ENCODE results near the gene CDC73. TPM values are rescaled to one million over a fixed set of nuclear protein-coding genes. Genes with fewer than 3 reads are reported as not detected.

CDC73 gene
- total RNA-seq, 1 experiment from 2014 or later, result 63.2 TPM

DNA sequence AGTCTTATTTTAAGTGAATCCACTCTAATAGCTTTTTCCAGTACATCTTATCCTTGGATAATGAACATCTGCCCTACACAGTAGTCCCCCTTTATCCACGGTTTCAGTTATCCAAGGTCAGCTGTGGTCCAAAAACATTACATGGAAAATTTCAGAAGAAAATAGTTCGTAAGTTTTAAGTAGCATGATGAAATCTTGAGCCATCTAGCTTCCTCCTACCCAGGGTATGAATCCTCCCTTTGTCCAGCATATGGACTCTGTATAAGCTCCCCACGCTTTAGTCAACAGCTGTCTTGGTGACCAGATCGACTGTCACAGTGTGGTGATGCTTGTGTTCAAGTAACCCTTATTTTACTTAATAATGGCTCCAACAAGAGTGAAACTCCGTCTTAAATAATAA is 19.2 kb upstream of the CDC73 start (continued):
- TF ChIP-seq, protein P1, sequence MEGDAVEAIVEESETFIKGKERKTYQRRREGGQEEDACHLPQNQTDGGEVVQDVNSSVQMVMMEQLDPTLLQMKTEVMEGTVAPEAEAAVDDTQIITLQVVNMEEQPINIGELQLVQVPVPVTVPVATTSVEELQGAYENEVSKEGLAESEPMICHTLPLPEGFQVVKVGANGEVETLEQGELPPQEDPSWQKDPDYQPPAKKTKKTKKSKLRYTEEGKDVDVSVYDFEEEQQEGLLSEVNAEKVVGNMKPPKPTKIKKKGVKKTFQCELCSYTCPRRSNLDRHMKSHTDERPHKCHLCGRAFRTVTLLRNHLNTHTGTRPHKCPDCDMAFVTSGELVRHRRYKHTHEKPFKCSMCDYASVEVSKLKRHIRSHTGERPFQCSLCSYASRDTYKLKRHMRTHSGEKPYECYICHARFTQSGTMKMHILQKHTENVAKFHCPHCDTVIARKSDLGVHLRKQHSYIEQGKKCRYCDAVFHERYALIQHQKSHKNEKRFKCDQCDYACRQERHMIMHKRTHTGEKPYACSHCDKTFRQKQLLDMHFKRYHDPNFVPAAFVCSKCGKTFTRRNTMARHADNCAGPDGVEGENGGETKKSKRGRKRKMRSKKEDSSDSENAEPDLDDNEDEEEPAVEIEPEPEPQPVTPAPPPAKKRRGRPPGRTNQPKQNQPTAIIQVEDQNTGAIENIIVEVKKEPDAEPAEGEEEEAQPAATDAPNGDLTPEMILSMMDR (IDR thresholded peaks at IDR 0.05 in 2 of 3, conservative IDR thresholded peaks at IDR 0.05 in 1 of 3; ENCODE audit: borderline replicate concordance in 1 of 3, insufficient read depth in 1 of 3, low read depth in 2 of 3, low read length in 2 of 3), result no peak
- no peak for TF ChIP-seq RAD21 (IDR thresholded peaks at IDR 0.05; ENCODE audit: low read depth)
- TF ChIP-seq FOSL1 (IDR thresholded peaks at IDR 0.05; ENCODE audit: low read depth), result no peak
- no peak for TF ChIP-seq YY1 (IDR thresholded peaks at IDR 0.05; ENCODE audit: extremely low read depth, insufficient replicate concordance, low read depth, low read length)
- TF ChIP-seq EGR1 (IDR thresholded peaks at IDR 0.05; ENCODE audit: low read depth), result no peak
- TF ChIP-seq EZH2phosphoT487 (IDR thresholded peaks at IDR 0.05; ENCODE audit: borderline replicate concordance), result no peak
- TF ChIP-seq JUND (IDR thresholded peaks at IDR 0.05), result no peak

DNA sequence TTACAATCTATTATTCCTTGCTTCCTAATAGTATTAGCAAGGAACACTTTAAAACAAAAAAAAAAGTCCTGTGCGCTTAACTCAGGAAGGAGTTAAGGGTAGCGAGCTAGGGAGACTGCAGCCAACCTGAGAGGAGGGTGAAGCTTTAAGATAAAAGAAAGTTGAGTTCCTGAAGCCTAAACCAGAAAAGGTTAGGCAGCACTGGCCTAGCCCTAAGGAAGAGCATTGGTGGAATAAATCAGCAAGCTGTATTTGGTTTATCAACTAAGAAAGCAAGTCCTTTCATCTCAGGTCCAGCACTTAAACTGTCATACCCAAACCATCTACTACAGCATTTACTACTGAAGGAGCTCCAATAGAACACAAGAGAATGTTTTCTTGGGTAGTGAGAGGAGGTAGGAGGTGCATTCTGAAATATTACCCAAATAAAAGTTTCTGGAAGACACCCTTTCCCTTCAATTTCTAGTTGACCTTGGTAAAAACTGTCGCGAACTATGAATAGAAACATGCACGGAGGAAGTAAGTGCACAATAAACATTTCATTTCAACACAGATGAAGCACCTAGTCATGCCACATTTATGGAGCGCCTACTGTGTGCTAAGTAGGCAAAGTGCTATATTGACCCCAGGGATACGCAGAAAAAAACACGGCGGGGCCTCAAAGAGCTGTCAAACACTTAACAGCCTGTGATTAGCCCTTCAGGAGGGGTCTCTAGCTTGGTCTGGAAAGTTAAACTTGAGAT is 17.9 kb upstream of the CDC73 start:
- BruUV-seq (replicated peaks), result no TSS peak
- Histone ChIP-seq H3K79me2 (ENCODE audit: insufficient read depth, low read length) (peaks cover 30% of the 10 kb centered on the region), H2AFZ (ENCODE audit: low read depth, low read length, poor library complexity, severe bottlenecking) (no peak overlapping the region), H3K9me3 (ENCODE audit: control insufficient read depth in 1 of 2, insufficient read depth in 1 of 2, low read depth in 1 of 2, low read length in 2 of 2) (no peaks in the 10 kb centered on the region), H3K9ac (ENCODE audit: low read length) (peak overlapping the region; percentile 72), H4K20me1 (ENCODE audit: insufficient read depth) (no peaks in the 10 kb centered on the region), H3K27ac (ENCODE audit: low read depth, low read length) (peak overlapping the region; percentile 79), H3K9me2 (ENCODE audit: insufficient read depth) (no peaks in the 10 kb centered on the region), H3K27me3 (ENCODE audit: insufficient read depth, low read length) (no peaks in the 10 kb centered on the region), H3K4me3 (replicated peaks in 1 of 2; ENCODE audit: low read depth in 1 of 2, low read length in 2 of 2) (peak overlapping the region; percentile 58 to 74), H3K36me3 (ENCODE audit: control insufficient read depth in 1 of 2, insufficient read depth in 2 of 2, low read length in 2 of 2) (peaks cover 3 to 6% of the 10 kb centered on the region in 2 experiments; a peak in 1 of 4 replicates), H3K4me1 (ENCODE audit: control insufficient read depth in 1 of 2, insufficient read depth in 2 of 2, low read length in 2 of 2) (peaks cover 12 to 20% of the 10 kb centered on the region in 2 experiments; a peak in 3 of 4 replicates), H3K4me2 (ENCODE audit: low read length) (peak overlapping the region; percentile 74)
- POLR2A ChIA-PET, result interaction anchor here (1.2 to 2.4 kb wide), 5 partner anchors 10 to 45 kb away, joined by 5 to 16 read pairs (median 6); partner anchors contain the start of genes CDC73, RO60 and UCHL5
- ATAC-seq (no peak), DNase-seq (ENCODE audit: low read depth, low spot score) (no peak)
- RAD21 ChIA-PET (ENCODE audit: low non-redundant PET in 1 of 2, low total read pairs in 2 of 2, uncharacterized antibody in 2 of 2, unreplicated experiment in 2 of 2), result interaction anchor here in 1 of 2 experiments (0.7 kb wide), 1 partner anchor 46 kb away, joined by 3 read pairs; no protein-coding TSS in a partner anchor
- no peak for TF ChIP-seq RAD21 (IDR thresholded peaks at IDR 0.05; ENCODE audit: low read depth)
- intact Hi-C loops (cut with micrococcal nuclease), result no loop called here
- CTCF ChIA-PET, result interaction anchor here (1.3 to 2.2 kb wide), 3 partner anchors 14 to 84 kb away, joined by 3 to 10 read pairs (median 5); partner anchors contain the start of gene CDC73

Data from HCT116 (cell line).